Type B pancreatic cell (in vitro differentiated cells): ENCODE measurements around the gene KATNIP. TPM values are rescaled to one million over a fixed set of nuclear protein-coding genes. Genes with fewer than 3 reads are reported as not detected.
A peak's percentile ranks its signal among the peaks of the same experiment; 100 is the strongest.

Experiments used
- DNase-seq: peaks from one replicate; pipeline ENCODE4 v3.0.0; 2021; ENCODE audit warnings: mixed read lengths; ENCODE audit not compliant: unreplicated experiment; ENCODE audit errors: extremely low spot score
- H3K27ac Mint-ChIP-seq: 2 replicates; pipeline ENCODE4 v1.8.0; 2021; ENCODE audit warnings: mild to moderate bottlenecking, mixed read lengths
- H3K27me3 Mint-ChIP-seq: 2 replicates; pipeline ENCODE4 v1.8.0; 2021; ENCODE audit warnings: mixed read lengths
- H3K36me3 Mint-ChIP-seq: 2 replicates; pipeline ENCODE4 v1.8.0; 2021; ENCODE audit warnings: mixed read lengths
- H3K4me1 Mint-ChIP-seq: one replicate; pipeline ENCODE4 v1.8.0; 2021; ENCODE audit warnings: mixed read lengths; ENCODE audit not compliant: unreplicated experiment
- H3K4me3 Mint-ChIP-seq: 2 replicates; pipeline ENCODE4 v1.8.0; 2021; ENCODE audit warnings: mild to moderate bottlenecking, mixed read lengths
- H3K9me3 Mint-ChIP-seq: 2 replicates; pipeline ENCODE4 v1.8.0; 2021; ENCODE audit warnings: mixed read lengths
- CTCF ChIP-seq: fragments of 200-600 bp; sonication (generic); conservative IDR thresholded peaks from 2 replicates; pipeline ENCODE4 v1.5.0; 2021; ENCODE audit warnings: antibody characterized with exemption, mild to moderate bottlenecking
- total RNA-seq: library from RNA; stranded (reverse); gene quantifications from 2 replicates; pipeline ENCODE4 v1.2.1, GENCODE V29; 2021; ENCODE audit warnings: low replicate concordance

Gene KATNIP
- total RNA-seq, 1 donor from 2014 or later, result 35.8 TPM

- no peak overlapping the region for H3K4me3 Mint-ChIP-seq
- H3K36me3 Mint-ChIP-seq, result peaks cover 32% of the 10 kb centered on the region
- H3K27me3 Mint-ChIP-seq, result no peaks in the 10 kb centered on the region
- no peaks in the 10 kb centered on the region for H3K4me1 Mint-ChIP-seq
- H3K9me3 Mint-ChIP-seq, result no peaks in the 10 kb centered on the region
- DNase-seq, result no peak
- no peak overlapping the region for H3K27ac Mint-ChIP-seq
- TF ChIP-seq CTCF, result no peak
These were observed 11.4 kb upstream of the KATNIP start for GRCh38 chr16:27538528-27538927.

- no peak for DNase-seq
- Mint-ChIP-seq H3K4me3 (no peak overlapping the region), H3K27me3 (no peaks in the 10 kb centered on the region), H3K9me3 (no peaks in the 10 kb centered on the region), H3K27ac (no peak overlapping the region), H3K36me3 (peaks cover 37% of the 10 kb centered on the region), H3K4me1 (no peaks in the 10 kb centered on the region)
- TF ChIP-seq CTCF, result no peak
These were observed 10.8 kb upstream of the KATNIP start for GRCh38 chr16:27539120-27539519.

- Mint-ChIP-seq H3K36me3 (peaks cover 41% of the 10 kb centered on the region), H3K4me3 (no peak overlapping the region), H3K27me3 (no peaks in the 10 kb centered on the region), H3K9me3 (no peaks in the 10 kb centered on the region), H3K4me1 (no peaks in the 10 kb centered on the region), H3K27ac (no peak overlapping the region)
- no peak for TF ChIP-seq CTCF
- no peak for DNase-seq
These were observed 10.3 kb upstream of the KATNIP start for GRCh38 chr16:27539636-27540035.

GRCh38 chr16:27543801-27544200, 6.1 kb upstream of the KATNIP start:
- TF ChIP-seq CTCF, result no peak
- H3K9me3 Mint-ChIP-seq, result no peaks in the 10 kb centered on the region
- peaks cover 42% of the 10 kb centered on the region for H3K36me3 Mint-ChIP-seq
- no peak for DNase-seq
- H3K27ac Mint-ChIP-seq, result no peak overlapping the region
- no peaks in the 10 kb centered on the region for H3K27me3 Mint-ChIP-seq
- no peak overlapping the region for H3K4me3 Mint-ChIP-seq
- peaks cover 9% of the 10 kb centered on the region for H3K4me1 Mint-ChIP-seq

- H3K4me3 Mint-ChIP-seq, result no peak overlapping the region
- no peak for DNase-seq
- no peak overlapping the region for H3K27ac Mint-ChIP-seq
- peaks cover 37% of the 10 kb centered on the region for H3K36me3 Mint-ChIP-seq
- no peak for TF ChIP-seq CTCF
- H3K27me3 Mint-ChIP-seq, result no peaks in the 10 kb centered on the region
- H3K9me3 Mint-ChIP-seq, result no peaks in the 10 kb centered on the region
- peaks cover 14% of the 10 kb centered on the region for H3K4me1 Mint-ChIP-seq
These were observed 5.3 kb upstream of the KATNIP start for GRCh38 chr16:27544671-27545070.

- Mint-ChIP-seq H3K36me3 (peaks cover 21% of the 10 kb centered on the region), H3K4me3 (peak overlapping the region; percentile 80), H3K9me3 (no peaks in the 10 kb centered on the region), H3K27me3 (no peaks in the 10 kb centered on the region), H3K27ac (peak overlapping the region; percentile 87), H3K4me1 (peaks cover 26% of the 10 kb centered on the region)
- TF ChIP-seq CTCF, result no peak
- no peak for DNase-seq
These were observed 2.8 kb upstream of the KATNIP start for GRCh38 chr16:27547134-27547533.
